HCT116 (cell line): ENCODE data around the gene SDHAF4. TPM values are rescaled to one million over a fixed set of nuclear protein-coding genes. Genes with fewer than 3 reads are reported as not detected.

ENCODE experiments used
- ATAC-seq: fragments of 200-7000 bp; cut with Tn5 transposase; 2 replicates; pipeline ENCODE4 v1.9.1; 2020; ENCODE audit warnings: mild to moderate bottlenecking, moderate library complexity
- BruUV-seq: library from RNA; stranded (reverse); fragments of 400-500 nt; replicated peaks from 2 replicates; lab custom pipeline; 2021; lab: Mats Ljungman, UMichigan
- CTCF ChIA-PET: fragments of 300-600 bp; sonication (Branson Sonifier 250); formaldehyde crosslinking; loops from one replicate; lab custom pipeline; 2021; ENCODE audit warnings: antibody characterized with exemption; lab: Charles Lee
- POLR2A ChIA-PET: fragments of 300-600, 350-600 bp; sonication (Branson Sonifier 250); formaldehyde crosslinking; loops from one replicate; lab custom pipeline; 2021; ENCODE audit warnings: antibody characterized with exemption; lab: Charles Lee
- RAD21 ChIA-PET, 2 experiments: fragments of 300-600 bp; sonication (Branson Sonifier 250); formaldehyde crosslinking; loops; one replicate each; lab custom pipeline; 2023; ENCODE audit warnings: low total read pairs in 2 of 2; ENCODE audit not compliant: uncharacterized antibody in 2 of 2, unreplicated experiment in 2 of 2, low non-redundant PET in 1 of 2; lab: Charles Lee
- DNase-seq: peaks from one replicate; pipeline ENCODE4 v3.0.0-alpha.2; 2010; ENCODE audit warnings: low read depth, low spot score
- H2AFZ ChIP-seq: fragments of 200-600 bp; shearing (Covaris generic), sonication (generic); 2 replicates; pipeline ENCODE4 v1.6.1; 2017; ENCODE audit warnings: low read depth, mixed run types, mixed read lengths, antibody characterized with exemption, low read length; ENCODE audit not compliant: poor library complexity, severe bottlenecking
- H3K27ac ChIP-seq: 2 replicates; pipeline ENCODE4 v1.5.1; 2012; ENCODE audit warnings: low read depth, low read length
- H3K27me3 ChIP-seq: fragments of 200-600 bp; sonication (generic); 2 replicates; pipeline ENCODE4 v1.6.1; 2016; ENCODE audit warnings: mixed run types, low read length, mixed read lengths; ENCODE audit not compliant: insufficient read depth
- H3K36me3 ChIP-seq, 2 experiments: fragments of 200-500 bp in 1 of 2; fragments of 200-600 bp in 1 of 2; sonication (Bioruptor generic) in 1 of 2; sonication (generic) in 1 of 2; 2 replicates each; pipeline versions ENCODE4 v1.5.1 to v1.6.1; 2014 to 2016; ENCODE audit warnings: low read length in 2 of 2, inconsistent platforms in 1 of 2, mixed read lengths in 1 of 2, mixed run types in 1 of 2; ENCODE audit not compliant: insufficient read depth in 2 of 2, control insufficient read depth in 1 of 2
- H3K4me1 ChIP-seq, 2 experiments: fragments of 200-600 bp in 1 of 2; sonication (generic) in 1 of 2; 2 replicates each; pipeline versions ENCODE4 v1.5.1 to v1.6.1; 2012 to 2017; ENCODE audit warnings: low read length in 2 of 2, inconsistent platforms in 1 of 2, mild to moderate bottlenecking in 1 of 2, mixed read lengths in 1 of 2, mixed run types in 1 of 2, moderate library complexity in 1 of 2; ENCODE audit not compliant: insufficient read depth in 2 of 2, control insufficient read depth in 1 of 2
- H3K4me2 ChIP-seq: fragments of 200-600 bp; sonication (generic); 2 replicates; pipeline ENCODE4 v1.6.1; 2017; ENCODE audit warnings: mixed run types, low read length, mixed read lengths
- H3K4me3 ChIP-seq, 2 experiments: fragments of 200-600 bp in 1 of 2; sonication (generic) in 1 of 2; replicated peaks in 1 of 2; 2 replicates each; pipeline ENCODE4 v1.5.1; 2011 to 2016; ENCODE audit warnings: low read length in 2 of 2, control low read depth in 1 of 2, low read depth in 1 of 2, mild to moderate bottlenecking in 1 of 2, mixed read lengths in 1 of 2, mixed run types in 1 of 2
- H3K79me2 ChIP-seq: fragments of 200-600 bp; sonication (generic); 2 replicates; pipeline ENCODE4 v1.6.1; 2017; ENCODE audit warnings: mild to moderate bottlenecking, mixed run types, low read length, moderate library complexity, mixed read lengths; ENCODE audit not compliant: insufficient read depth
- H3K9ac ChIP-seq: fragments of 200-600 bp; sonication (generic); 2 replicates; pipeline ENCODE4 v1.6.1; 2016; ENCODE audit warnings: low read length, mixed read lengths
- H3K9me2 ChIP-seq: fragments of 200-600 bp; sonication (generic), shearing (Covaris generic); 2 replicates; pipeline ENCODE4 v1.6.1; 2017; ENCODE audit warnings: mixed run types, mild to moderate bottlenecking, moderate library complexity; ENCODE audit not compliant: insufficient read depth
- H3K9me3 ChIP-seq, 2 experiments: fragments of 200-500 bp in 1 of 2; fragments of 200-600 bp in 1 of 2; sonication (Bioruptor generic) in 1 of 2; sonication (generic) in 1 of 2; 2 replicates each; pipeline ENCODE4 v1.6.1; 2014 to 2017; ENCODE audit warnings: low read length in 2 of 2, mixed read lengths in 2 of 2, inconsistent platforms in 1 of 2, low read depth in 1 of 2, mild to moderate bottlenecking in 1 of 2, mixed run types in 1 of 2, moderate library complexity in 1 of 2; ENCODE audit not compliant: control insufficient read depth in 1 of 2, insufficient read depth in 1 of 2
- H4K20me1 ChIP-seq: fragments of 200-600 bp; sonication (generic), shearing (Covaris generic); 2 replicates; pipeline ENCODE4 v1.6.1; 2017; ENCODE audit warnings: mixed run types, mild to moderate bottlenecking, moderate library complexity; ENCODE audit not compliant: insufficient read depth
- CBX3 ChIP-seq: IDR thresholded peaks from 2 replicates; pipeline ENCODE4 v1.6.1; 2012; ENCODE audit warnings: low read depth
- EGR1 ChIP-seq: IDR thresholded peaks from 2 replicates; pipeline ENCODE4 v1.6.1; 2012; ENCODE audit warnings: low read depth
- JUND ChIP-seq: IDR thresholded peaks from 2 replicates; pipeline ENCODE4 v1.6.1; 2012
- POLR2A ChIP-seq: IDR thresholded peaks from 2 replicates; pipeline ENCODE4 v1.7.0; 2011; ENCODE audit warnings: borderline replicate concordance; ENCODE audit not compliant: insufficient read depth, insufficient read length; ENCODE audit errors: extremely low read depth
- RAD21 ChIP-seq: IDR thresholded peaks from 2 replicates; pipeline ENCODE4 v1.6.1; 2012; ENCODE audit warnings: low read depth, mild to moderate bottlenecking
- TCF7L2 ChIP-seq: IDR thresholded peaks from 2 replicates; pipeline ENCODE4 v1.7.0; 2011; ENCODE audit warnings: borderline replicate concordance, inconsistent platforms; ENCODE audit not compliant: insufficient read depth, insufficient read length; ENCODE audit errors: extremely low read depth
- YY1 ChIP-seq: IDR thresholded peaks from 2 replicates; pipeline ENCODE4 v1.6.1; 2011; ENCODE audit warnings: low read length, low read depth, moderate library complexity, mild to moderate bottlenecking; ENCODE audit not compliant: insufficient replicate concordance; ENCODE audit errors: extremely low read depth
- ZFX ChIP-seq: fragments of 450-650 bp; IDR thresholded peaks from 2 replicates; pipeline ENCODE4 v1.6.1; 2017
- ZNF274 ChIP-seq: fragments of 200-500 bp; sonication (Bioruptor generic); IDR thresholded peaks from 2 replicates; pipeline ENCODE4 v1.6.1; 2014; ENCODE audit warnings: mild to moderate bottlenecking, low read depth, low read length, inconsistent platforms
- intact Hi-C: fragments of 100-400 bp; cut with micrococcal nuclease; formaldehyde crosslinking; loops from 2 replicates; pipeline ENCODE4 v1.10.0; 2022
- total RNA-seq: library from RNA; stranded (reverse); gene quantifications from one replicate; pipeline ENCODE4 v1.2.1, GENCODE V29; 2021; ENCODE audit not compliant: unreplicated experiment
- TF ChIP-seq, protein P1 (sequence below): IDR thresholded peaks from 2 replicates; pipeline ENCODE4 v1.6.1; 2011; ENCODE audit warnings: mild to moderate bottlenecking, low read length, moderate library complexity; ENCODE audit not compliant: insufficient replicate concordance; ENCODE audit errors: extremely low read depth
- TF ChIP-seq, protein P2 (sequence below), 3 experiments: fragments of 200-600 bp in 1 of 3; sonication (generic) in 1 of 3; IDR thresholded peaks in 2 of 3; conservative IDR thresholded peaks in 1 of 3; 2 replicates each; pipeline ENCODE4 v1.5.1; 2012 to 2017; ENCODE audit warnings: low read depth in 2 of 3, low read length in 2 of 3, antibody characterized with exemption in 1 of 3, borderline replicate concordance in 1 of 3, control low read depth in 1 of 3, mild to moderate bottlenecking in 1 of 3, mixed read lengths in 1 of 3, mixed run types in 1 of 3, moderate library complexity in 1 of 3; ENCODE audit not compliant: insufficient read depth in 1 of 3
- TF ChIP-seq, protein P3 (sequence below): IDR thresholded peaks from 2 replicates; pipeline ENCODE4 v1.6.1; 2012; ENCODE audit warnings: low read depth
- TF ChIP-seq, protein P4 (sequence below): IDR thresholded peaks from 2 replicates; pipeline ENCODE4 v1.6.1; 2012

Gene SDHAF4
- total RNA-seq, 1 experiment from 2014 or later, result 8.9 TPM

DNA sequence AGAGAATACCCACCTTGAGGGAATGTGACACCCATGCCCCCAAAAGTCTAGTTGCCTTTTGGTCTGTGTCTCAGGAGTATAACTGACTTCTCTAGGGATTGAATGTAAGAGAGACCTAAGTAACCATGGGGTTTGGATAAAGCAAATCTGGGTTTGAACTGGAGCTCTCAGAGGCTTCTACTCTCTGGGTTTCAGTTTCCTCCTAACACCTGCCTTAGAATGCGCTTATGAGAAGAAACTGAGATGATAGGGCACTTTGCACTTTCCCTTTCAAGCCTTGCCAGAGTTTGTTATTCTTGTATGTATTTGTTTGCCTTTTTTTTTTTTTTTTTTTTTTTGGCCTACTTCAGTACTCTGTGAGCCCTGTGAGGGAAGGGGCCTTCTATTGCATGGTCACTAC, 19.4 kb downstream of the SDHAF4 start:
- Histone ChIP-seq H2AFZ (no peak overlapping the region), H3K4me3 (no peak overlapping the region), H3K27ac (no peak overlapping the region), H3K9ac (no peak overlapping the region), H3K79me2 (no peaks in the 10 kb centered on the region), H4K20me1 (no peaks in the 10 kb centered on the region), H3K9me3 (no peaks in the 10 kb centered on the region), H3K36me3 (0 out of 4 replicates have a peak, but pooled peaks cover 0 to 2% of the 10 kb centered on the region in 2 experiments), H3K9me2 (no peaks in the 10 kb centered on the region), H3K27me3 (no peaks in the 10 kb centered on the region), H3K4me1 (no peaks in the 10 kb centered on the region), H3K4me2 (no peak overlapping the region)
- no peak for TF ChIP-seq ZNF274
- no peak for TF ChIP-seq EGR1
- TF ChIP-seq, protein P1, sequence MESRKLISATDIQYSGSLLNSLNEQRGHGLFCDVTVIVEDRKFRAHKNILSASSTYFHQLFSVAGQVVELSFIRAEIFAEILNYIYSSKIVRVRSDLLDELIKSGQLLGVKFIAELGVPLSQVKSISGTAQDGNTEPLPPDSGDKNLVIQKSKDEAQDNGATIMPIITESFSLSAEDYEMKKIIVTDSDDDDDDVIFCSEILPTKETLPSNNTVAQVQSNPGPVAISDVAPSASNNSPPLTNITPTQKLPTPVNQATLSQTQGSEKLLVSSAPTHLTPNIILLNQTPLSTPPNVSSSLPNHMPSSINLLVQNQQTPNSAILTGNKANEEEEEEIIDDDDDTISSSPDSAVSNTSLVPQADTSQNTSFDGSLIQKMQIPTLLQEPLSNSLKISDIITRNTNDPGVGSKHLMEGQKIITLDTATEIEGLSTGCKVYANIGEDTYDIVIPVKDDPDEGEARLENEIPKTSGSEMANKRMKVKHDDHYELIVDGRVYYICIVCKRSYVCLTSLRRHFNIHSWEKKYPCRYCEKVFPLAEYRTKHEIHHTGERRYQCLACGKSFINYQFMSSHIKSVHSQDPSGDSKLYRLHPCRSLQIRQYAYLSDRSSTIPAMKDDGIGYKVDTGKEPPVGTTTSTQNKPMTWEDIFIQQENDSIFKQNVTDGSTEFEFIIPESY, result no peak
- TF ChIP-seq, protein P2, sequence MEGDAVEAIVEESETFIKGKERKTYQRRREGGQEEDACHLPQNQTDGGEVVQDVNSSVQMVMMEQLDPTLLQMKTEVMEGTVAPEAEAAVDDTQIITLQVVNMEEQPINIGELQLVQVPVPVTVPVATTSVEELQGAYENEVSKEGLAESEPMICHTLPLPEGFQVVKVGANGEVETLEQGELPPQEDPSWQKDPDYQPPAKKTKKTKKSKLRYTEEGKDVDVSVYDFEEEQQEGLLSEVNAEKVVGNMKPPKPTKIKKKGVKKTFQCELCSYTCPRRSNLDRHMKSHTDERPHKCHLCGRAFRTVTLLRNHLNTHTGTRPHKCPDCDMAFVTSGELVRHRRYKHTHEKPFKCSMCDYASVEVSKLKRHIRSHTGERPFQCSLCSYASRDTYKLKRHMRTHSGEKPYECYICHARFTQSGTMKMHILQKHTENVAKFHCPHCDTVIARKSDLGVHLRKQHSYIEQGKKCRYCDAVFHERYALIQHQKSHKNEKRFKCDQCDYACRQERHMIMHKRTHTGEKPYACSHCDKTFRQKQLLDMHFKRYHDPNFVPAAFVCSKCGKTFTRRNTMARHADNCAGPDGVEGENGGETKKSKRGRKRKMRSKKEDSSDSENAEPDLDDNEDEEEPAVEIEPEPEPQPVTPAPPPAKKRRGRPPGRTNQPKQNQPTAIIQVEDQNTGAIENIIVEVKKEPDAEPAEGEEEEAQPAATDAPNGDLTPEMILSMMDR (IDR thresholded peaks at IDR 0.05 in 2 of 3, conservative IDR thresholded peaks at IDR 0.05 in 1 of 3; ENCODE audit: borderline replicate concordance in 1 of 3, insufficient read depth in 1 of 3, low read depth in 2 of 3, low read length in 2 of 3), result no peak
- TF ChIP-seq, protein P3, sequence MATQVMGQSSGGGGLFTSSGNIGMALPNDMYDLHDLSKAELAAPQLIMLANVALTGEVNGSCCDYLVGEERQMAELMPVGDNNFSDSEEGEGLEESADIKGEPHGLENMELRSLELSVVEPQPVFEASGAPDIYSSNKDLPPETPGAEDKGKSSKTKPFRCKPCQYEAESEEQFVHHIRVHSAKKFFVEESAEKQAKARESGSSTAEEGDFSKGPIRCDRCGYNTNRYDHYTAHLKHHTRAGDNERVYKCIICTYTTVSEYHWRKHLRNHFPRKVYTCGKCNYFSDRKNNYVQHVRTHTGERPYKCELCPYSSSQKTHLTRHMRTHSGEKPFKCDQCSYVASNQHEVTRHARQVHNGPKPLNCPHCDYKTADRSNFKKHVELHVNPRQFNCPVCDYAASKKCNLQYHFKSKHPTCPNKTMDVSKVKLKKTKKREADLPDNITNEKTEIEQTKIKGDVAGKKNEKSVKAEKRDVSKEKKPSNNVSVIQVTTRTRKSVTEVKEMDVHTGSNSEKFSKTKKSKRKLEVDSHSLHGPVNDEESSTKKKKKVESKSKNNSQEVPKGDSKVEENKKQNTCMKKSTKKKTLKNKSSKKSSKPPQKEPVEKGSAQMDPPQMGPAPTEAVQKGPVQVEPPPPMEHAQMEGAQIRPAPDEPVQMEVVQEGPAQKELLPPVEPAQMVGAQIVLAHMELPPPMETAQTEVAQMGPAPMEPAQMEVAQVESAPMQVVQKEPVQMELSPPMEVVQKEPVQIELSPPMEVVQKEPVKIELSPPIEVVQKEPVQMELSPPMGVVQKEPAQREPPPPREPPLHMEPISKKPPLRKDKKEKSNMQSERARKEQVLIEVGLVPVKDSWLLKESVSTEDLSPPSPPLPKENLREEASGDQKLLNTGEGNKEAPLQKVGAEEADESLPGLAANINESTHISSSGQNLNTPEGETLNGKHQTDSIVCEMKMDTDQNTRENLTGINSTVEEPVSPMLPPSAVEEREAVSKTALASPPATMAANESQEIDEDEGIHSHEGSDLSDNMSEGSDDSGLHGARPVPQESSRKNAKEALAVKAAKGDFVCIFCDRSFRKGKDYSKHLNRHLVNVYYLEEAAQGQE, result no peak
- TF ChIP-seq TCF7L2, result no peak
- TF ChIP-seq CBX3, result no peak
- TF ChIP-seq RAD21, result no peak
- no peak for TF ChIP-seq JUND
- no peak for TF ChIP-seq YY1
- TF ChIP-seq POLR2A, result no peak
- TF ChIP-seq, protein P4, sequence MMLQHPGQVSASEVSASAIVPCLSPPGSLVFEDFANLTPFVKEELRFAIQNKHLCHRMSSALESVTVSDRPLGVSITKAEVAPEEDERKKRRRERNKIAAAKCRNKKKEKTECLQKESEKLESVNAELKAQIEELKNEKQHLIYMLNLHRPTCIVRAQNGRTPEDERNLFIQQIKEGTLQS, result no peak
- TF ChIP-seq ZFX, result no peak
- BruUV-seq, result no TSS peak
- intact Hi-C loops, result no loop called here
- DNase-seq (no peak), ATAC-seq (no peak)
- ChIA-PET POLR2A (no interaction called here), RAD21 (no interaction called here), CTCF (no interaction called here)
